Astrocyte (in vitro differentiated cells and primary cell): Measurements from ENCODE around the gene C1orf174. TPM values are rescaled to one million over a fixed set of nuclear protein-coding genes. Genes with fewer than 3 reads are reported as not detected.

Source experiments
- DNase-seq: peaks from one replicate; pipeline ENCODE4 v3.0.0-alpha.2; 2010; ENCODE audit warnings: low read depth
- FAIRE-seq: peaks from 2 replicates; lab custom pipeline; 2011; peaks lifted over from hg19 to GRCh38; lab: Jason Lieb, UNC
- H2AFZ ChIP-seq: 2 replicates; pipeline ENCODE4 v1.6.0; 2012; ENCODE audit warnings: low read depth, low read length, inconsistent platforms
- H3K27ac ChIP-seq: 2 replicates; pipeline ENCODE4 v1.5.1; 2011; ENCODE audit warnings: low read depth, low read length, inconsistent platforms
- H3K27me3 ChIP-seq: 2 replicates; pipeline ENCODE4 v1.6.0; 2011; ENCODE audit warnings: low read length, inconsistent platforms; ENCODE audit not compliant: insufficient read depth
- H3K36me3 ChIP-seq: 2 replicates; pipeline ENCODE4 v1.5.1; 2011; ENCODE audit warnings: low read length, inconsistent platforms; ENCODE audit not compliant: insufficient read depth
- H3K4me1 ChIP-seq: 2 replicates; pipeline ENCODE4 v1.5.1; 2011; ENCODE audit warnings: low read length, inconsistent platforms; ENCODE audit not compliant: insufficient read depth
- H3K4me2 ChIP-seq: 2 replicates; pipeline ENCODE4 v1.6.0; 2012; ENCODE audit warnings: low read length, inconsistent platforms
- H3K4me3 ChIP-seq: 2 replicates; pipeline ENCODE4 v1.5.1; 2011; ENCODE audit warnings: low read depth, mild to moderate bottlenecking, low read length, inconsistent platforms; ENCODE audit not compliant: insufficient read depth
- H3K79me2 ChIP-seq: 2 replicates; pipeline ENCODE4 v1.6.0; 2012; ENCODE audit warnings: mild to moderate bottlenecking, low read length, inconsistent platforms; ENCODE audit not compliant: insufficient read depth
- H3K9ac ChIP-seq: 2 replicates; pipeline ENCODE4 v1.6.0; 2012; ENCODE audit warnings: mild to moderate bottlenecking, low read length, inconsistent platforms
- H3K9me3 ChIP-seq: 2 replicates; pipeline ENCODE4 v1.5.1; 2012; ENCODE audit warnings: low read depth, mild to moderate bottlenecking, low read length, inconsistent platforms; ENCODE audit not compliant: insufficient read depth
- H4K20me1 ChIP-seq: 2 replicates; pipeline ENCODE4 v1.6.0; 2012; ENCODE audit warnings: low read length, inconsistent platforms; ENCODE audit not compliant: insufficient read depth
- H3K27ac Mint-ChIP-seq: one replicate; pipeline ENCODE4 v1.8.0; 2021; ENCODE audit warnings: mild to moderate bottlenecking, mixed read lengths; ENCODE audit not compliant: unreplicated experiment
- H3K27me3 Mint-ChIP-seq: one replicate; pipeline ENCODE4 v1.8.0; 2021; ENCODE audit warnings: low read depth, mixed read lengths; ENCODE audit not compliant: unreplicated experiment
- H3K36me3 Mint-ChIP-seq: one replicate; pipeline ENCODE4 v1.8.0; 2021; ENCODE audit warnings: low read depth, mixed read lengths; ENCODE audit not compliant: unreplicated experiment
- H3K4me1 Mint-ChIP-seq: one replicate; pipeline ENCODE4 v1.8.0; 2021; ENCODE audit warnings: low read depth, mixed read lengths; ENCODE audit not compliant: unreplicated experiment
- H3K4me3 Mint-ChIP-seq: one replicate; pipeline ENCODE4 v1.8.0; 2021; ENCODE audit warnings: mild to moderate bottlenecking, moderate library complexity, mixed read lengths; ENCODE audit not compliant: unreplicated experiment
- H3K9me3 Mint-ChIP-seq: one replicate; pipeline ENCODE4 v1.8.0; 2021; ENCODE audit warnings: mild to moderate bottlenecking, mixed read lengths; ENCODE audit not compliant: unreplicated experiment
- EZH2 ChIP-seq: IDR thresholded peaks from 2 replicates; pipeline ENCODE4 v1.6.1; 2012; ENCODE audit warnings: mild to moderate bottlenecking, low read length, inconsistent platforms; ENCODE audit not compliant: insufficient read depth
- total RNA-seq: library from RNA; stranded (reverse); gene quantifications from 2 replicates; pipeline ENCODE4 v1.2.1, GENCODE V29; 2021
- TF ChIP-seq, protein P1 (sequence below): IDR thresholded peaks from 2 replicates; pipeline ENCODE4 v1.5.1; 2011; ENCODE audit warnings: low read depth, mild to moderate bottlenecking, inconsistent platforms, low read length, moderate library complexity; ENCODE audit not compliant: insufficient read depth

C1orf174 gene
- total RNA-seq, 1 donor from 2014 or later: 26.1 TPM

DNA sequence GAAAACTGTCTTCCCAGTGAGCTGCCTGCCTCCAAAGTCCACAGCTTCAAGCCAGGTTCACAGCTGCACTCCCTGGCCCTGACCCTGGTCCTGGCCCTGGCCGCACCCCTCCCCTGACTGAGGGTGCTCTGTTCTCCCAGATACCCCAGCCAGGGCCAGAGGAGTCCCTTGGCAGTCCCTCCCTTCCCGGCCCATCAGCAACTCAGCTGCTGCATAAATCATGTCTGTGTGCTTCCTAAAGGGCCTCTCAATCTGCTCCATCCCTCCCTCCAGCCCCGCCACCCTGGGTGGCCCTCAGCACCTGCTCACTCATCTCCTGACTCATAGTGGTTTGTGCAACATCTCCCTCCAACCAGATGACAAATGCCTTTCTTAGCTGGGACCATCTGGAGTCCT is 24.8 kb upstream of the C1orf174 start:
- Histone ChIP-seq H3K9ac (no peak overlapping the region), H3K27ac (no peak overlapping the region), H2AFZ (no peak overlapping the region), H3K4me2 (no peak overlapping the region), H3K4me3 (no peak overlapping the region), H3K36me3 (no peaks in the 10 kb centered on the region), H4K20me1 (no peaks in the 10 kb centered on the region), H3K9me3 (peaks cover 4% of the 10 kb centered on the region), H3K27me3 (no peaks in the 10 kb centered on the region), H3K79me2 (no peaks in the 10 kb centered on the region), H3K4me1 (no peaks in the 10 kb centered on the region)
- no peak for TF ChIP-seq EZH2
- TF ChIP-seq, protein P1, sequence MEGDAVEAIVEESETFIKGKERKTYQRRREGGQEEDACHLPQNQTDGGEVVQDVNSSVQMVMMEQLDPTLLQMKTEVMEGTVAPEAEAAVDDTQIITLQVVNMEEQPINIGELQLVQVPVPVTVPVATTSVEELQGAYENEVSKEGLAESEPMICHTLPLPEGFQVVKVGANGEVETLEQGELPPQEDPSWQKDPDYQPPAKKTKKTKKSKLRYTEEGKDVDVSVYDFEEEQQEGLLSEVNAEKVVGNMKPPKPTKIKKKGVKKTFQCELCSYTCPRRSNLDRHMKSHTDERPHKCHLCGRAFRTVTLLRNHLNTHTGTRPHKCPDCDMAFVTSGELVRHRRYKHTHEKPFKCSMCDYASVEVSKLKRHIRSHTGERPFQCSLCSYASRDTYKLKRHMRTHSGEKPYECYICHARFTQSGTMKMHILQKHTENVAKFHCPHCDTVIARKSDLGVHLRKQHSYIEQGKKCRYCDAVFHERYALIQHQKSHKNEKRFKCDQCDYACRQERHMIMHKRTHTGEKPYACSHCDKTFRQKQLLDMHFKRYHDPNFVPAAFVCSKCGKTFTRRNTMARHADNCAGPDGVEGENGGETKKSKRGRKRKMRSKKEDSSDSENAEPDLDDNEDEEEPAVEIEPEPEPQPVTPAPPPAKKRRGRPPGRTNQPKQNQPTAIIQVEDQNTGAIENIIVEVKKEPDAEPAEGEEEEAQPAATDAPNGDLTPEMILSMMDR: no peak
- H3K4me1 Mint-ChIP-seq: no peaks in the 10 kb centered on the region
- no peak overlapping the region for H3K4me3 Mint-ChIP-seq
- peaks cover 25% of the 10 kb centered on the region for H3K27me3 Mint-ChIP-seq
- FAIRE-seq: no peak
- H3K9me3 Mint-ChIP-seq: no peaks in the 10 kb centered on the region
- no peaks in the 10 kb centered on the region for H3K36me3 Mint-ChIP-seq
- no peak overlapping the region for H3K27ac Mint-ChIP-seq
- DNase-seq: no peak

DNA sequence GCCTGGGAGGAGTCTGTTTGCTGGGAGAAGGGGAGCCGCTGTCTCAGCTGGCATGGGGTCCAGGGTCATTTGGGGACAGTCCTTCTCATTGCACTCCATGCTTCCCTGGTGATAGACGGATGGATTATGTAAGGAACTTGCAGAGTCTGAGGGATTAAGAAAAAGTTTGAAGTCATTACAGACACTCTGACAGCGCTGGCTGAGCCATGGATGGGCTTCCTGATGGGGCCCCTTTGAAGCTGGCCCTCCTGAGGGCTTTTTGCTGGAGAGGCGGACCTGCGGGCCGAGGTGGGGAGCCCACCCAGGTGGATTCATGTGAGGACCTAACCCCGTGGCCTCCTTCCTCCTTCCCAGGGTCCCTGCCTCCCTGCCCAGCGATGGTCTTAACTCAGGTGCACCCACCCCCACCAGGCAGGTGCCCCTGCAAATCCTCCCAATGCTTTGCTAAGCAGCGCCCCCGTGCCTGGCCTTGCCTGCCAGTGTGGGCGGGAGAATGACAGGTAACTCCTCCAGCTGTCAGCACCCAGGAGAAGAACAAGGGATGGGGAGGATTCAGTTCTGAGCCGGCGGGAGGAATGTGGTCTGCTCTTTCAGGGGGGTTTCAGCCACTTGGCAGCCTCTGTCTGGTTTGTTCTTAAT is 24.2 kb upstream of the C1orf174 start:
- H3K9ac ChIP-seq: no peak overlapping the region
- TF ChIP-seq, protein P1: no peak
- TF ChIP-seq EZH2: no peak
- H3K9me3 ChIP-seq: peaks cover 2% of the 10 kb centered on the region
- DNase-seq (no peak), FAIRE-seq (no peak)
- no peaks in the 10 kb centered on the region for H3K36me3 Mint-ChIP-seq
- H3K4me1 ChIP-seq: no peaks in the 10 kb centered on the region
- no peak overlapping the region for H3K27ac Mint-ChIP-seq
- no peak overlapping the region for H2AFZ ChIP-seq
- H3K4me3 ChIP-seq: no peak overlapping the region
- H3K27me3 ChIP-seq: no peaks in the 10 kb centered on the region
- H3K4me1 Mint-ChIP-seq: no peaks in the 10 kb centered on the region
- H3K27ac ChIP-seq: no peak overlapping the region
- H3K9me3 Mint-ChIP-seq: no peaks in the 10 kb centered on the region
- no peaks in the 10 kb centered on the region for H3K79me2 ChIP-seq
- no peak overlapping the region for H3K4me3 Mint-ChIP-seq
- H3K4me2 ChIP-seq: no peak overlapping the region
- peaks cover 27% of the 10 kb centered on the region for H3K27me3 Mint-ChIP-seq
- H4K20me1 ChIP-seq: no peaks in the 10 kb centered on the region
- H3K36me3 ChIP-seq: no peaks in the 10 kb centered on the region
